Measurements from ENCODE around the gene APCDD1L. TPM values are rescaled to one million over a fixed set of nuclear protein-coding genes. Genes with fewer than 3 reads are reported as not detected.

The APCDD1L gene
- total RNA-seq, 1 donor from 2014 or later = 0.86 TPM

- H3K4me3 ChIP-seq (ENCODE audit: low read depth, low read length) = no peak overlapping the region
- no peak for DNase-seq (ENCODE audit: low read depth)
- no peak for TF ChIP-seq CTCF (conservative IDR thresholded peaks at IDR 0.05; ENCODE audit: low read depth, low read length)
Observed at GRCh38 chr20:58496429-58496769, 18.8 kb downstream of the APCDD1L start.

GRCh38 chr20:58495623-58496428 lies 19.4 kb downstream of the APCDD1L start:
- no peak overlapping the region for H3K4me3 ChIP-seq (ENCODE audit: low read depth, low read length)
- no peak for TF ChIP-seq CTCF (conservative IDR thresholded peaks at IDR 0.05; ENCODE audit: low read depth, low read length)
- no peak for DNase-seq (ENCODE audit: low read depth)

GRCh38 chr20:58494923-58495622 lies 20.1 kb downstream of the APCDD1L start:
- no peak overlapping the region for H3K4me3 ChIP-seq (ENCODE audit: low read depth, low read length)
- DNase-seq (ENCODE audit: low read depth) = no peak
- TF ChIP-seq CTCF (conservative IDR thresholded peaks at IDR 0.05; ENCODE audit: low read depth, low read length) = no peak

- no peak overlapping the region for H3K4me3 ChIP-seq (ENCODE audit: low read depth, low read length)
- TF ChIP-seq CTCF (conservative IDR thresholded peaks at IDR 0.05; ENCODE audit: low read depth, low read length) = no peak
- no peak for DNase-seq (ENCODE audit: low read depth)
Observed at GRCh38 chr20:58492795-58493524, 22.2 kb downstream of the APCDD1L start.

- DNase-seq (ENCODE audit: low read depth) = no peak
- no peak for TF ChIP-seq CTCF (conservative IDR thresholded peaks at IDR 0.05; ENCODE audit: low read depth, low read length)
- no peak overlapping the region for H3K4me3 ChIP-seq (ENCODE audit: low read depth, low read length)
Observed at GRCh38 chr20:58492074-58492718, 23.0 kb downstream of the APCDD1L start.

GRCh38 chr20:58486207-58486606 lies 29.0 kb downstream of the APCDD1L start:
- no peak overlapping the region for H3K4me3 ChIP-seq (ENCODE audit: low read depth, low read length)
- TF ChIP-seq CTCF (conservative IDR thresholded peaks at IDR 0.05; ENCODE audit: low read depth, low read length) = no peak
- DNase-seq (ENCODE audit: low read depth) = no peak
